ENCODE results near the gene TMEM201. TPM values are rescaled to one million over a fixed set of nuclear protein-coding genes. Genes with fewer than 3 reads are reported as not detected.
A peak's percentile ranks its signal among the peaks of the same experiment; 100 is the strongest.

Gene TMEM201
- total and polyA plus RNA-seq, 2 of the 13 experiments (the other 11 are each of a cell fraction or from before 2014, with no cell fraction given): 1.5 to 8.2 TPM

- TF ChIP-seq ZNF839 (CRISPR knock-in tag; IDR thresholded peaks at IDR 0.05; ENCODE audit: borderline replicate concordance): no peak
- TF ChIP-seq HHEX (CRISPR knock-in tag; IDR thresholded peaks at IDR 0.05): peak; percentile 85
- TF ChIP-seq ZNF12 (CRISPR knock-in tag; IDR thresholded peaks at IDR 0.05): peak; percentile 71; the same call in 1 of the 2 replicates
- TF ChIP-seq ATF1 (CRISPR knock-in tag; IDR thresholded peaks at IDR 0.05): peak; percentile 55; the same call in 1 of the 2 replicates
- TF ChIP-seq THAP9 (CRISPR knock-in tag; IDR thresholded peaks at IDR 0.05; ENCODE audit: borderline replicate concordance): no peak
- 0 out of 2 replicates have a peak, but pooled peaks have one; percentile 6 for TF ChIP-seq ZNF263 (CRISPR knock-in tag; IDR thresholded peaks at IDR 0.05)
- TF ChIP-seq HOXD1 (CRISPR knock-in tag; IDR thresholded peaks at IDR 0.05): peak; percentile 75
- TF ChIP-seq IRF2 (CRISPR knock-in tag; IDR thresholded peaks at IDR 0.05): peak; percentile 88
- TF ChIP-seq SIX1 (CRISPR knock-in tag; IDR thresholded peaks at IDR 0.05; ENCODE audit: borderline replicate concordance): peak; percentile 91; the same call in 1 of the 2 replicates
- peak; percentile 67; the same call in 1 of the 2 replicates for TF ChIP-seq SP5 (CRISPR knock-in tag; IDR thresholded peaks at IDR 0.05; ENCODE audit: borderline replicate concordance, low read depth)
- peak; percentile 55; the same call in 1 of the 2 replicates for TF ChIP-seq FOXP1 (IDR thresholded peaks at IDR 0.05)
- peak; percentile 93 for TF ChIP-seq FOXP1 (CRISPR knock-in tag; IDR thresholded peaks at IDR 0.05)
- 0 out of 2 replicates have a peak, but pooled peaks have one; percentile 27 for TF ChIP-seq RFXANK (CRISPR knock-in tag; IDR thresholded peaks at IDR 0.05)
- TF ChIP-seq KAT8 (CRISPR knock-in tag; IDR thresholded peaks at IDR 0.05): peak; percentile 77
- peak; percentile 22; the same call in 1 of the 2 replicates for TF ChIP-seq ZMYM3 (CRISPR knock-in tag; IDR thresholded peaks at IDR 0.05)
- TF ChIP-seq ZSCAN30 (CRISPR knock-in tag; IDR thresholded peaks at IDR 0.05): 0 out of 2 replicates have a peak, but pooled peaks have one; percentile 63
- peak; percentile 88; the same call in 1 of the 2 replicates for TF ChIP-seq ZKSCAN8 (CRISPR knock-in tag; IDR thresholded peaks at IDR 0.05; ENCODE audit: borderline replicate concordance)
- peak; percentile 99 for TF ChIP-seq ZNF362 (CRISPR knock-in tag; IDR thresholded peaks at IDR 0.05; ENCODE audit: borderline replicate concordance)
- 0 out of 2 replicates have a peak, but pooled peaks have one; percentile 25 for TF ChIP-seq ZBTB7B (CRISPR knock-in tag; IDR thresholded peaks at IDR 0.05)
- TF ChIP-seq, protein P1, sequence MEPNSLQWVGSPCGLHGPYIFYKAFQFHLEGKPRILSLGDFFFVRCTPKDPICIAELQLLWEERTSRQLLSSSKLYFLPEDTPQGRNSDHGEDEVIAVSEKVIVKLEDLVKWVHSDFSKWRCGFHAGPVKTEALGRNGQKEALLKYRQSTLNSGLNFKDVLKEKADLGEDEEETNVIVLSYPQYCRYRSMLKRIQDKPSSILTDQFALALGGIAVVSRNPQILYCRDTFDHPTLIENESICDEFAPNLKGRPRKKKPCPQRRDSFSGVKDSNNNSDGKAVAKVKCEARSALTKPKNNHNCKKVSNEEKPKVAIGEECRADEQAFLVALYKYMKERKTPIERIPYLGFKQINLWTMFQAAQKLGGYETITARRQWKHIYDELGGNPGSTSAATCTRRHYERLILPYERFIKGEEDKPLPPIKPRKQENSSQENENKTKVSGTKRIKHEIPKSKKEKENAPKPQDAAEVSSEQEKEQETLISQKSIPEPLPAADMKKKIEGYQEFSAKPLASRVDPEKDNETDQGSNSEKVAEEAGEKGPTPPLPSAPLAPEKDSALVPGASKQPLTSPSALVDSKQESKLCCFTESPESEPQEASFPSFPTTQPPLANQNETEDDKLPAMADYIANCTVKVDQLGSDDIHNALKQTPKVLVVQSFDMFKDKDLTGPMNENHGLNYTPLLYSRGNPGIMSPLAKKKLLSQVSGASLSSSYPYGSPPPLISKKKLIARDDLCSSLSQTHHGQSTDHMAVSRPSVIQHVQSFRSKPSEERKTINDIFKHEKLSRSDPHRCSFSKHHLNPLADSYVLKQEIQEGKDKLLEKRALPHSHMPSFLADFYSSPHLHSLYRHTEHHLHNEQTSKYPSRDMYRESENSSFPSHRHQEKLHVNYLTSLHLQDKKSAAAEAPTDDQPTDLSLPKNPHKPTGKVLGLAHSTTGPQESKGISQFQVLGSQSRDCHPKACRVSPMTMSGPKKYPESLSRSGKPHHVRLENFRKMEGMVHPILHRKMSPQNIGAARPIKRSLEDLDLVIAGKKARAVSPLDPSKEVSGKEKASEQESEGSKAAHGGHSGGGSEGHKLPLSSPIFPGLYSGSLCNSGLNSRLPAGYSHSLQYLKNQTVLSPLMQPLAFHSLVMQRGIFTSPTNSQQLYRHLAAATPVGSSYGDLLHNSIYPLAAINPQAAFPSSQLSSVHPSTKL (CRISPR knock-in tag; IDR thresholded peaks at IDR 0.05): peak; percentile 97
- TF ChIP-seq, protein P2, sequence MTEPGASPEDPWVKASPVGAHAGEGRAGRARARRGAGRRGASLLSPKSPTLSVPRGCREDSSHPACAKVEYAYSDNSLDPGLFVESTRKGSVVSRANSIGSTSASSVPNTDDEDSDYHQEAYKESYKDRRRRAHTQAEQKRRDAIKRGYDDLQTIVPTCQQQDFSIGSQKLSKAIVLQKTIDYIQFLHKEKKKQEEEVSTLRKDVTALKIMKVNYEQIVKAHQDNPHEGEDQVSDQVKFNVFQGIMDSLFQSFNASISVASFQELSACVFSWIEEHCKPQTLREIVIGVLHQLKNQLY (CRISPR knock-in tag; IDR thresholded peaks at IDR 0.05): peak; percentile 95
Observed at GRCh38 chr1:9549955-9550546, 38.7 kb upstream of the TMEM201 start (continued).
